ENCODE data around the gene UBE2A. TPM values are rescaled to one million over a fixed set of nuclear protein-coding genes. Genes with fewer than 3 reads are reported as not detected.

Gene UBE2A
- total RNA-seq, 2 donors from 2014 or later = 30.2 to 31.9 TPM

GRCh38 chrX:119573840-119574393 is 446 bp upstream of the UBE2A start:
- TF ChIP-seq CTCF (IDR thresholded peaks at IDR 0.05) = no peak
- no peak for DNase-seq (ENCODE audit: low spot score)
- no peaks in the 10 kb centered on the region for H3K9me3 ChIP-seq
- H3K4me3 ChIP-seq = peak overlapping the region; percentile 59 to 70
- no peaks in the 10 kb centered on the region for H3K27me3 ChIP-seq
- H3K27ac ChIP-seq = peak overlapping the region; percentile 90 to 95
- no peaks in the 10 kb centered on the region for H3K36me3 ChIP-seq
- H3K4me1 ChIP-seq = peaks cover 0 to 5% of the 10 kb centered on the region in 2 donors

- Histone ChIP-seq H3K9me3 (no peaks in the 10 kb centered on the region), H3K4me1 (no peaks in the 10 kb centered on the region), H3K27ac (no peak overlapping the region), H3K36me3 (no peaks in the 10 kb centered on the region), H3K27me3 (no peaks in the 10 kb centered on the region), H3K4me3 (no peak overlapping the region)
- DNase-seq (ENCODE audit: low spot score) = no peak
- TF ChIP-seq CTCF (IDR thresholded peaks at IDR 0.05) = no peak
Measured at GRCh38 chrX:119579414-119579813, 5.1 kb downstream of the UBE2A start.

GRCh38 chrX:119583431-119584059 is 9.2 kb downstream of the UBE2A start:
- DNase-seq (ENCODE audit: low spot score) = no peak
- H3K9me3 ChIP-seq = no peaks in the 10 kb centered on the region
- H3K4me3 ChIP-seq = no peak overlapping the region
- no peaks in the 10 kb centered on the region for H3K4me1 ChIP-seq
- H3K27me3 ChIP-seq = no peaks in the 10 kb centered on the region
- TF ChIP-seq CTCF (IDR thresholded peaks at IDR 0.05) = no peak
- peak overlapping the region; percentile 40 to 56 for H3K27ac ChIP-seq
- no peaks in the 10 kb centered on the region for H3K36me3 ChIP-seq

- no peaks in the 10 kb centered on the region for H3K4me1 ChIP-seq
- no peaks in the 10 kb centered on the region for H3K27me3 ChIP-seq
- H3K36me3 ChIP-seq = peaks cover 10% of the 10 kb centered on the region
- no peak overlapping the region for H3K4me3 ChIP-seq
- no peaks in the 10 kb centered on the region for H3K9me3 ChIP-seq
- no peak overlapping the region for H3K27ac ChIP-seq
- DNase-seq (ENCODE audit: low spot score) = no peak
- no peak for TF ChIP-seq CTCF (IDR thresholded peaks at IDR 0.05)
Measured at GRCh38 chrX:119589810-119590209, 15.4 kb downstream of the UBE2A start.

GRCh38 chrX:119602701-119603255 is 28.4 kb downstream of the UBE2A start:
- H3K4me3 ChIP-seq = no peak overlapping the region
- no peaks in the 10 kb centered on the region for H3K36me3 ChIP-seq
- no peak overlapping the region for H3K27ac ChIP-seq
- H3K9me3 ChIP-seq = no peaks in the 10 kb centered on the region
- TF ChIP-seq CTCF (IDR thresholded peaks at IDR 0.05) = no peak
- no peak for DNase-seq (ENCODE audit: low spot score)
- H3K4me1 ChIP-seq = peaks cover 0 to 5% of the 10 kb centered on the region in 2 donors
- H3K27me3 ChIP-seq = no peaks in the 10 kb centered on the region
